Spleen (tissue), 7 donors: ENCODE results near the gene NUBP2.

ENCODE experiments used
- POLR2AphosphoS5 ChIP-seq, 3 donors: sonication (generic); formaldehyde crosslinking; IDR thresholded peaks; one replicate each; pipeline ENCODE4 v1.5.1; 2017; ENCODE audit warnings: antibody characterized with exemption in 3 of 3
- TF ChIP-seq, protein P1 (sequence below), 11 experiments: fragments of 200-600 bp in 7 of 11; fragments of 450-650 bp in 4 of 11; sonication (generic) in 4 of 11; IDR thresholded peaks in 8 of 11; conservative IDR thresholded peaks in 3 of 11; 1 replicate in 7 of 11; 2 replicates in 4 of 11; pipeline versions ENCODE4 v1.4.0 to v1.8.0; 2016 to 2021; ENCODE audit warnings: antibody characterized with exemption in 11 of 11, inconsistent platforms in 4 of 11, mild to moderate bottlenecking in 1 of 11
- donor health status: DM: no; HTN: no; CAD: no; lungs with moderate emphysema.
- donor health status: DM: no; HTN: no; CAD: no.
- donor health status: DM: no; HTN: no; CAD: no.

- TF ChIP-seq, protein P1, sequence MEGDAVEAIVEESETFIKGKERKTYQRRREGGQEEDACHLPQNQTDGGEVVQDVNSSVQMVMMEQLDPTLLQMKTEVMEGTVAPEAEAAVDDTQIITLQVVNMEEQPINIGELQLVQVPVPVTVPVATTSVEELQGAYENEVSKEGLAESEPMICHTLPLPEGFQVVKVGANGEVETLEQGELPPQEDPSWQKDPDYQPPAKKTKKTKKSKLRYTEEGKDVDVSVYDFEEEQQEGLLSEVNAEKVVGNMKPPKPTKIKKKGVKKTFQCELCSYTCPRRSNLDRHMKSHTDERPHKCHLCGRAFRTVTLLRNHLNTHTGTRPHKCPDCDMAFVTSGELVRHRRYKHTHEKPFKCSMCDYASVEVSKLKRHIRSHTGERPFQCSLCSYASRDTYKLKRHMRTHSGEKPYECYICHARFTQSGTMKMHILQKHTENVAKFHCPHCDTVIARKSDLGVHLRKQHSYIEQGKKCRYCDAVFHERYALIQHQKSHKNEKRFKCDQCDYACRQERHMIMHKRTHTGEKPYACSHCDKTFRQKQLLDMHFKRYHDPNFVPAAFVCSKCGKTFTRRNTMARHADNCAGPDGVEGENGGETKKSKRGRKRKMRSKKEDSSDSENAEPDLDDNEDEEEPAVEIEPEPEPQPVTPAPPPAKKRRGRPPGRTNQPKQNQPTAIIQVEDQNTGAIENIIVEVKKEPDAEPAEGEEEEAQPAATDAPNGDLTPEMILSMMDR (IDR thresholded peaks at IDR 0.05 in 8 of 11, conservative IDR thresholded peaks at IDR 0.05 in 3 of 11), result peak in 6 of 11 experiments; percentile 20 to 41 (median 34)
- TF ChIP-seq POLR2AphosphoS5 (IDR thresholded peaks at IDR 0.05), result peak in 2 of 3 donors; percentile 51 to 69
These were observed 30.0 kb downstream of the NUBP2 start for GRCh38 chr16:1812732-1813163.
